HCT116 (cell line): ENCODE measurements around the gene P4HA2. TPM values are rescaled to one million over a fixed set of nuclear protein-coding genes. Genes with fewer than 3 reads are reported as not detected.
"Not testable (repeated sequence)": the region's sequence is repeated elsewhere in the genome, so short reads cannot be mapped to it uniquely, and the experiment has no call there.

Experiments
- ATAC-seq: fragments of 200-7000 bp; cut with Tn5 transposase; 2 replicates; pipeline ENCODE4 v1.9.1; 2020; ENCODE audit warnings: mild to moderate bottlenecking, moderate library complexity
- BruUV-seq: library from RNA; stranded (reverse); fragments of 400-500 nt; replicated peaks from 2 replicates; lab custom pipeline; 2021; lab: Mats Ljungman, UMichigan
- CTCF ChIA-PET: fragments of 300-600 bp; sonication (Branson Sonifier 250); formaldehyde crosslinking; loops from one replicate; lab custom pipeline; 2021; ENCODE audit warnings: antibody characterized with exemption; lab: Charles Lee
- POLR2A ChIA-PET: fragments of 300-600, 350-600 bp; sonication (Branson Sonifier 250); formaldehyde crosslinking; loops from one replicate; lab custom pipeline; 2021; ENCODE audit warnings: antibody characterized with exemption; lab: Charles Lee
- RAD21 ChIA-PET, 2 experiments: fragments of 300-600 bp; sonication (Branson Sonifier 250); formaldehyde crosslinking; loops; one replicate each; lab custom pipeline; 2023; ENCODE audit warnings: low total read pairs in 2 of 2; ENCODE audit not compliant: uncharacterized antibody in 2 of 2, unreplicated experiment in 2 of 2, low non-redundant PET in 1 of 2; lab: Charles Lee
- DNase-seq: peaks from one replicate; pipeline ENCODE4 v3.0.0-alpha.2; 2010; ENCODE audit warnings: low read depth, low spot score
- H2AFZ ChIP-seq: fragments of 200-600 bp; shearing (Covaris generic), sonication (generic); 2 replicates; pipeline ENCODE4 v1.6.1; 2017; ENCODE audit warnings: low read depth, mixed run types, mixed read lengths, antibody characterized with exemption, low read length; ENCODE audit not compliant: poor library complexity, severe bottlenecking
- H3K27ac ChIP-seq: 2 replicates; pipeline ENCODE4 v1.5.1; 2012; ENCODE audit warnings: low read depth, low read length
- H3K27me3 ChIP-seq: fragments of 200-600 bp; sonication (generic); 2 replicates; pipeline ENCODE4 v1.6.1; 2016; ENCODE audit warnings: mixed run types, low read length, mixed read lengths; ENCODE audit not compliant: insufficient read depth
- H3K36me3 ChIP-seq, 2 experiments: fragments of 200-500 bp in 1 of 2; fragments of 200-600 bp in 1 of 2; sonication (Bioruptor generic) in 1 of 2; sonication (generic) in 1 of 2; 2 replicates each; pipeline versions ENCODE4 v1.5.1 to v1.6.1; 2014 to 2016; ENCODE audit warnings: low read length in 2 of 2, inconsistent platforms in 1 of 2, mixed read lengths in 1 of 2, mixed run types in 1 of 2; ENCODE audit not compliant: insufficient read depth in 2 of 2, control insufficient read depth in 1 of 2
- H3K4me1 ChIP-seq, 2 experiments: fragments of 200-600 bp in 1 of 2; sonication (generic) in 1 of 2; 2 replicates each; pipeline versions ENCODE4 v1.5.1 to v1.6.1; 2012 to 2017; ENCODE audit warnings: low read length in 2 of 2, inconsistent platforms in 1 of 2, mild to moderate bottlenecking in 1 of 2, mixed read lengths in 1 of 2, mixed run types in 1 of 2, moderate library complexity in 1 of 2; ENCODE audit not compliant: insufficient read depth in 2 of 2, control insufficient read depth in 1 of 2
- H3K4me2 ChIP-seq: fragments of 200-600 bp; sonication (generic); 2 replicates; pipeline ENCODE4 v1.6.1; 2017; ENCODE audit warnings: mixed run types, low read length, mixed read lengths
- H3K4me3 ChIP-seq, 2 experiments: fragments of 200-600 bp in 1 of 2; sonication (generic) in 1 of 2; replicated peaks in 1 of 2; 2 replicates each; pipeline ENCODE4 v1.5.1; 2011 to 2016; ENCODE audit warnings: low read length in 2 of 2, control low read depth in 1 of 2, low read depth in 1 of 2, mild to moderate bottlenecking in 1 of 2, mixed read lengths in 1 of 2, mixed run types in 1 of 2
- H3K79me2 ChIP-seq: fragments of 200-600 bp; sonication (generic); 2 replicates; pipeline ENCODE4 v1.6.1; 2017; ENCODE audit warnings: mild to moderate bottlenecking, mixed run types, low read length, moderate library complexity, mixed read lengths; ENCODE audit not compliant: insufficient read depth
- H3K9ac ChIP-seq: fragments of 200-600 bp; sonication (generic); 2 replicates; pipeline ENCODE4 v1.6.1; 2016; ENCODE audit warnings: low read length, mixed read lengths
- H3K9me2 ChIP-seq: fragments of 200-600 bp; sonication (generic), shearing (Covaris generic); 2 replicates; pipeline ENCODE4 v1.6.1; 2017; ENCODE audit warnings: mixed run types, mild to moderate bottlenecking, moderate library complexity; ENCODE audit not compliant: insufficient read depth
- H3K9me3 ChIP-seq, 2 experiments: fragments of 200-500 bp in 1 of 2; fragments of 200-600 bp in 1 of 2; sonication (Bioruptor generic) in 1 of 2; sonication (generic) in 1 of 2; 2 replicates each; pipeline ENCODE4 v1.6.1; 2014 to 2017; ENCODE audit warnings: low read length in 2 of 2, mixed read lengths in 2 of 2, inconsistent platforms in 1 of 2, low read depth in 1 of 2, mild to moderate bottlenecking in 1 of 2, mixed run types in 1 of 2, moderate library complexity in 1 of 2; ENCODE audit not compliant: control insufficient read depth in 1 of 2, insufficient read depth in 1 of 2
- H4K20me1 ChIP-seq: fragments of 200-600 bp; sonication (generic), shearing (Covaris generic); 2 replicates; pipeline ENCODE4 v1.6.1; 2017; ENCODE audit warnings: mixed run types, mild to moderate bottlenecking, moderate library complexity; ENCODE audit not compliant: insufficient read depth
- ELF1 ChIP-seq: IDR thresholded peaks from 2 replicates; pipeline ENCODE4 v1.6.1; 2012; ENCODE audit warnings: low read depth, borderline replicate concordance
- EZH2phosphoT487 ChIP-seq: fragments of 200-600 bp; IDR thresholded peaks from 2 replicates; pipeline ENCODE4 v1.6.1; 2018; ENCODE audit warnings: antibody characterized with exemption, borderline replicate concordance
- FOSL1 ChIP-seq: IDR thresholded peaks from 2 replicates; pipeline ENCODE4 v1.6.1; 2012; ENCODE audit warnings: low read depth
- SP1 ChIP-seq: IDR thresholded peaks from 2 replicates; pipeline ENCODE4 v1.6.1; 2012; ENCODE audit warnings: low read depth
- TCF7L2 ChIP-seq: IDR thresholded peaks from 2 replicates; pipeline ENCODE4 v1.7.0; 2011; ENCODE audit warnings: borderline replicate concordance, inconsistent platforms; ENCODE audit not compliant: insufficient read depth, insufficient read length; ENCODE audit errors: extremely low read depth
- intact Hi-C: fragments of 100-400 bp; cut with micrococcal nuclease; formaldehyde crosslinking; loops from 2 replicates; pipeline ENCODE4 v1.10.0; 2022
- total RNA-seq: library from RNA; stranded (reverse); gene quantifications from one replicate; pipeline ENCODE4 v1.2.1, GENCODE V29; 2021; ENCODE audit not compliant: unreplicated experiment

Gene P4HA2
- total RNA-seq, 1 experiment from 2014 or later: 29.0 TPM

DNA sequence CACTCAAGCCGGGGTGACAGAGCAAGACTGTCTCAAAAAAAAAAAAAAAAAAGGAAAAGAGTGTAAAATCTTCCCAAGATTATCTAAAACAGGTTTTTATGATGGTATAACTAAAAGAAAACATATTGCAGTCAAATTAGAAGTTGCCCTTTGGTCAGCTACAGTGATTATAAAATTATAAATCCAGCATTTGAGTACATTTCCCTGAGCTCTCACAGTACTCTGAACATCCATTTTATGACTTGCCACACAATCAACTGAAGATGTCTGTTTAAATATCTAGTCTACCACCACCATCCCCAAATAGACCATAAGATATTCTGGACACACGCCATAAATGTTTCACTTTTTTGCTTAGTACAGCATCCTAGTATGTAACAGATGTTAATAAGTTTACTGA lies 77.1 kb downstream of the P4HA2 start:
- ATAC-seq (no peak), DNase-seq (no peak)
- no TSS peak for BruUV-seq
- H3K9me2 ChIP-seq: no peaks in the 10 kb centered on the region
- no peaks in the 10 kb centered on the region for H3K9me3 ChIP-seq
- no peaks in the 10 kb centered on the region for H3K36me3 ChIP-seq
- ChIA-PET POLR2A (no interaction called here), RAD21 (no interaction called here), CTCF (no interaction called here)
- H2AFZ ChIP-seq: no peak overlapping the region
- TF ChIP-seq FOSL1: no peak
- TF ChIP-seq TCF7L2: no peak
- no peak overlapping the region for H3K27ac ChIP-seq
- intact Hi-C loops: no loop called here
- H3K4me1 ChIP-seq: no peaks in the 10 kb centered on the region
- H3K4me3 ChIP-seq: no peak overlapping the region
- no peak overlapping the region for H3K4me2 ChIP-seq
- no peaks in the 10 kb centered on the region for H3K27me3 ChIP-seq
- no peak overlapping the region for H3K9ac ChIP-seq
- H4K20me1 ChIP-seq: no peaks in the 10 kb centered on the region
- H3K79me2 ChIP-seq: no peaks in the 10 kb centered on the region

DNA sequence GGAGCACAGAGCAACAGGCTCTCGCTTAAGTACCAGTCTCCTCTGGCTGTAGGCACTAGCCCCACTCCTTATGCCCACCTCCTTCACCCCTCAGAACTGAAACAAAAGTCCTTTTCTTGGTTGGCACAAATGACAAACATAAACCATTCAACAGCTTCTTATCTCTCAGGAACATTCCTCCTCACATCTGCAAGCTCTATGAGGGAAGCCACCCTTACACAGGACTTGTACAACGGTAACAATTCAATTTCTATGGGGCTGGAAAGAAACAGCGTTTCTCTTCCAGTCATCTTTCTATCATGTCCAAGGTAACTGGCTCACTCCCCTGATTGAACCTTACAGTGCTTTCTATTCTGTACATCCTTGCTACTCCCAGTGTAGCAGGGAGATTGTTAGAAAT lies 80.0 kb downstream of the P4HA2 start:
- Histone ChIP-seq H3K79me2 (no peaks in the 10 kb centered on the region), H4K20me1 (no peaks in the 10 kb centered on the region), H3K9ac (no peak overlapping the region), H3K9me2 (no peaks in the 10 kb centered on the region), H2AFZ (no peak overlapping the region), H3K27ac (no peak overlapping the region), H3K4me1 (no peaks in the 10 kb centered on the region), H3K9me3 (peaks cover 0 to 3% of the 10 kb centered on the region in 2 experiments; a peak in 1 of 4 replicates), H3K4me2 (no peak overlapping the region), H3K27me3 (no peaks in the 10 kb centered on the region), H3K36me3 (no peaks in the 10 kb centered on the region), H3K4me3 (no peak overlapping the region)
- intact Hi-C loops: no loop called here
- BruUV-seq: no TSS peak
- CTCF ChIA-PET: no interaction called here
- no peak for TF ChIP-seq ELF1
- TF ChIP-seq EZH2phosphoT487: no peak
- no peak for TF ChIP-seq SP1
- RAD21 ChIA-PET: no interaction called here
- POLR2A ChIA-PET: no interaction called here
- no peak for DNase-seq
- ATAC-seq: no peak

DNA sequence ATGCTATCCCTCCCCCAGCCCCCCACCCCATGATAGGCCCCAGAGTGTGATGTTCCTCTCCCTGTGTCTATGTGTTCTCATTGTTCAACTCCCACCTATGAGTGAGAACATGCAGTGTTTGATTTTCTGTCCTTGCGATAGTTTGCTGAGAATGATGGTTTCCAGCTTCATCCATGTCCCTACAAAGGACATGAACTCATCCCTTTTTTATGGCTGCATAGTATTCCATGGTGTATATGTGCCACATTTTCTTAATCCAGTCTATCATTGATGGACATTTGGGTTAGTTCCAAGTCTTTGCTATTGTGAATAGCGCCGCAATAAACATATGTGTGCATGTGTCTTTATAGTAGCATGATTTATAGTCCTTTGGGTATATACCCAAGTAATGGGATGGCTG lies 82.3 kb downstream of the P4HA2 start:
- intact Hi-C loops, H3K4me1 ChIP-seq, CTCF ChIA-PET, H2AFZ ChIP-seq, BruUV-seq, DNase-seq, H3K79me2 ChIP-seq, H4K20me1 ChIP-seq, H3K4me3 ChIP-seq, RAD21 ChIA-PET, H3K9me2 ChIP-seq, H3K4me2 ChIP-seq, H3K27ac ChIP-seq, H3K9me3 ChIP-seq, POLR2A ChIA-PET, H3K9ac ChIP-seq, ATAC-seq, H3K27me3 ChIP-seq, H3K36me3 ChIP-seq: not testable (repeated sequence)
